Retinal pigment epithelial cell (primary cell): ENCODE measurements around the gene LSMEM2.

Source experiments
- DNase-seq: peaks from one replicate; pipeline ENCODE4 v3.0.0-alpha.2; 2010; ENCODE audit warnings: low read depth
- H3K4me3 ChIP-seq: 2 replicates; pipeline ENCODE4 v1.5.1; 2011; ENCODE audit warnings: mild to moderate bottlenecking, low read length, control low read depth, moderate library complexity
- CTCF ChIP-seq: conservative IDR thresholded peaks from 2 replicates; pipeline ENCODE4 v1.5.1; 2011; ENCODE audit warnings: low read depth, low read length, control low read depth, inconsistent platforms

The LSMEM2 gene

GRCh38 chr3:50320853-50321335, 42.0 kb downstream of the LSMEM2 start:
- peak overlapping the region; percentile 90 for H3K4me3 ChIP-seq
- no peak for TF ChIP-seq CTCF
- DNase-seq: no peak

- peak; percentile 63 for DNase-seq
- TF ChIP-seq CTCF: peak; percentile 57
- peak overlapping the region; percentile 90 for H3K4me3 ChIP-seq
Observed at GRCh38 chr3:50321336-50322114, 42.6 kb downstream of the LSMEM2 start.

- peak overlapping the region; percentile 90 for H3K4me3 ChIP-seq
- no peak for TF ChIP-seq CTCF
- no peak for DNase-seq
Observed at GRCh38 chr3:50322115-50322385, 43.2 kb downstream of the LSMEM2 start.

- peak within 1 kb of the TSS; percentile 90 for H3K4me3 ChIP-seq
- DNase-seq: no peak
- no peak for TF ChIP-seq CTCF
Observed at GRCh38 chr3:50322386-50323091, 43.7 kb downstream of the LSMEM2 start, which contains the start of gene HYAL2. HYAL2 (minus strand) TSS chr3:50322745; CDS start chr3:50320489, 2,256 bp downstream.

GRCh38 chr3:50323092-50323600, 44.3 kb downstream of the LSMEM2 start:
- no peak overlapping the region for H3K4me3 ChIP-seq
- DNase-seq: no peak
- no peak for TF ChIP-seq CTCF

- no peak overlapping the region for H3K4me3 ChIP-seq
- no peak for DNase-seq
- no peak for TF ChIP-seq CTCF
Observed at GRCh38 chr3:50323614-50324199, 44.8 kb downstream of the LSMEM2 start.
